Common myeloid progenitor, CD34-positive (primary cell): ENCODE measurements around the gene ABHD12.

ENCODE experiments used
- CTCF ChIA-PET: fragments of 350-600 bp; sonication (Branson Sonifier 250); formaldehyde crosslinking; loops from one replicate; lab custom pipeline; 2021; ENCODE audit warnings: antibody characterized with exemption; lab: Charles Lee
- POLR2A ChIA-PET: fragments of 350-600 bp; sonication (Branson Sonifier 250); formaldehyde crosslinking; loops from one replicate; lab custom pipeline; 2021; ENCODE audit warnings: antibody characterized with exemption; lab: Charles Lee
- DNase-seq, 3 donors: peaks; one replicate each; pipeline versions ENCODE4 v3.0.0 to v3.0.0-alpha.2; 2013
- H3K27ac ChIP-seq, 2 experiments: 1 replicate in 1 of 2; 2 replicates in 1 of 2; pipeline ENCODE4 v1.7.0; 2013; ENCODE audit warnings: inconsistent platforms in 2 of 2, low read length in 2 of 2, mild to moderate bottlenecking in 2 of 2, low read depth in 1 of 2, moderate library complexity in 1 of 2; ENCODE audit not compliant: severe bottlenecking in 2 of 2, insufficient read depth in 1 of 2, poor library complexity in 1 of 2
- H3K27me3 ChIP-seq, 5 experiments: replicated peaks in 2 of 5; 1 replicate in 3 of 5; 2 replicates in 2 of 5; pipeline versions ENCODE4 v1.6.1 to v1.7.0; 2013; ENCODE audit warnings: low read length in 4 of 5, mild to moderate bottlenecking in 2 of 5, moderate library complexity in 2 of 5, inconsistent platforms in 1 of 5; ENCODE audit not compliant: insufficient read depth in 5 of 5, control insufficient read depth in 4 of 5
- H3K36me3 ChIP-seq, 4 experiments: 1 replicate in 2 of 4; 2 replicates in 2 of 4; pipeline versions ENCODE4 v1.6.1 to v1.7.0; 2013; ENCODE audit warnings: low read length in 3 of 4, control low read depth in 1 of 4, mild to moderate bottlenecking in 1 of 4; ENCODE audit not compliant: control insufficient read depth in 4 of 4, insufficient read depth in 4 of 4
- H3K4me1 ChIP-seq, 4 experiments: 1 replicate in 3 of 4; 2 replicates in 1 of 4; pipeline versions ENCODE4 v1.6.1 to v1.7.1; 2013; ENCODE audit warnings: low read length in 3 of 4, mild to moderate bottlenecking in 3 of 4, control low read depth in 1 of 4, inconsistent platforms in 1 of 4, moderate library complexity in 1 of 4; ENCODE audit not compliant: control insufficient read depth in 4 of 4, insufficient read depth in 4 of 4; ENCODE audit errors: control extremely low read depth in 1 of 4
- H3K4me3 ChIP-seq, 7 experiments: 1 replicate in 4 of 7; 2 replicates in 3 of 7; pipeline versions ENCODE4 v1.5.1 to v1.7.0; 2013; ENCODE audit warnings: mild to moderate bottlenecking in 7 of 7, low read length in 6 of 7, moderate library complexity in 6 of 7, inconsistent platforms in 2 of 7, low read depth in 2 of 7, control low read depth in 1 of 7; ENCODE audit not compliant: insufficient read depth in 4 of 7, control insufficient read depth in 1 of 7; ENCODE audit errors: extremely low read depth in 1 of 7
- H3K9me3 ChIP-seq, 5 experiments: 1 replicate in 4 of 5; 2 replicates in 1 of 5; pipeline versions ENCODE4 v1.6.1 to v1.7.1; 2013; ENCODE audit warnings: low read length in 4 of 5, mild to moderate bottlenecking in 2 of 5, inconsistent platforms in 1 of 5, low read depth in 1 of 5, moderate library complexity in 1 of 5; ENCODE audit not compliant: control insufficient read depth in 4 of 5, insufficient read depth in 2 of 5; ENCODE audit errors: control extremely low read depth in 1 of 5
- WGBS: methylation state at CpG from one replicate; pipeline ENCODE4 v1.1.5; 2013; ENCODE audit not compliant: insufficient coverage; 5-methylcytosine and 5-hydroxymethylcytosine counted together

ABHD12 gene

GRCh38 chr20:25289886-25290597 lies 100.6 kb downstream of the ABHD12 start:
- no peak for DNase-seq
- H3K4me1 ChIP-seq: peaks cover 0 to 4% (median 2%) of the 10 kb centered on the region in 4 experiments
- 95% methylated on average over 23 of the region's 24 CpGs for WGBS
- H3K27ac ChIP-seq: no peak overlapping the region
- peaks cover 0 to 64% (median 55%) of the 10 kb centered on the region in 4 experiments for H3K36me3 ChIP-seq
- no peaks in the 10 kb centered on the region for H3K27me3 ChIP-seq
- no peak overlapping the region for H3K4me3 ChIP-seq
- ChIA-PET CTCF (interaction anchor here (0.6 to 1.8 kb wide), 2 partner anchors 109 to 114 kb away, joined by 3 to 6 read pairs; no protein-coding TSS in a partner anchor), POLR2A (no interaction called here)
- no peaks in the 10 kb centered on the region for H3K9me3 ChIP-seq

GRCh38 chr20:25288291-25289181 lies 102.1 kb downstream of the ABHD12 start:
- Histone ChIP-seq H3K4me1 (no peaks in the 10 kb centered on the region), H3K27me3 (no peaks in the 10 kb centered on the region), H3K36me3 (peaks cover 0 to 76% (median 64%) of the 10 kb centered on the region in 4 experiments), H3K4me3 (no peak overlapping the region), H3K27ac (no peak overlapping the region), H3K9me3 (no peaks in the 10 kb centered on the region)
- DNase-seq: no peak
- POLR2A ChIA-PET: no interaction called here
- CTCF ChIA-PET: interaction anchor here (1.8 kb wide), 1 partner anchor 111 kb away, joined by 6 read pairs; no protein-coding TSS in a partner anchor
- 91% methylated on average over 15 of the region's 22 CpGs for WGBS

GRCh38 chr20:25287631-25288290 lies 102.9 kb downstream of the ABHD12 start:
- WGBS: 99% methylated on average over 14 of the region's 16 CpGs
- no peak overlapping the region for H3K4me3 ChIP-seq
- CTCF ChIA-PET: no interaction called here
- no peaks in the 10 kb centered on the region for H3K9me3 ChIP-seq
- POLR2A ChIA-PET: no interaction called here
- no peak overlapping the region for H3K27ac ChIP-seq
- H3K36me3 ChIP-seq: peaks cover 2 to 81% (median 66%) of the 10 kb centered on the region in 4 experiments
- DNase-seq: no peak
- H3K27me3 ChIP-seq: no peaks in the 10 kb centered on the region
- no peaks in the 10 kb centered on the region for H3K4me1 ChIP-seq

- DNase-seq: no peak
- CTCF ChIA-PET: no interaction called here
- H3K4me3 ChIP-seq: no peak overlapping the region
- H3K36me3 ChIP-seq: peaks cover 2 to 87% (median 67%) of the 10 kb centered on the region in 4 experiments
- H3K4me1 ChIP-seq: no peaks in the 10 kb centered on the region
- H3K9me3 ChIP-seq: no peaks in the 10 kb centered on the region
- H3K27me3 ChIP-seq: no peaks in the 10 kb centered on the region
- WGBS: 94% methylated on average over 12 of the region's 12 CpGs
- POLR2A ChIA-PET: no interaction called here
- H3K27ac ChIP-seq: no peak overlapping the region
Measured at GRCh38 chr20:25286917-25287316, 103.7 kb downstream of the ABHD12 start.

GRCh38 chr20:25285856-25286798 lies 104.5 kb downstream of the ABHD12 start:
- Histone ChIP-seq H3K4me3 (no peak overlapping the region), H3K27ac (no peak overlapping the region), H3K36me3 (peaks cover 2 to 87% (median 67%) of the 10 kb centered on the region in 4 experiments), H3K27me3 (no peaks in the 10 kb centered on the region), H3K9me3 (no peaks in the 10 kb centered on the region), H3K4me1 (no peaks in the 10 kb centered on the region)
- 97% methylated on average over 22 of the region's 24 CpGs for WGBS
- no peak for DNase-seq
- ChIA-PET CTCF (no interaction called here), POLR2A (no interaction called here)

- POLR2A ChIA-PET: no interaction called here
- Histone ChIP-seq H3K4me1 (no peaks in the 10 kb centered on the region), H3K9me3 (no peaks in the 10 kb centered on the region), H3K4me3 (no peak overlapping the region), H3K36me3 (peaks cover 2 to 88% (median 69%) of the 10 kb centered on the region in 4 experiments), H3K27me3 (no peaks in the 10 kb centered on the region), H3K27ac (no peak overlapping the region)
- WGBS: 98% methylated on average over 20 of the region's 26 CpGs
- CTCF ChIA-PET: interaction anchor here (0.6 kb wide), 1 partner anchor 114 kb away, joined by 3 read pairs; no protein-coding TSS in a partner anchor
- no peak for DNase-seq
Measured at GRCh38 chr20:25285091-25285647, 105.5 kb downstream of the ABHD12 start.
